ENCODE results near the gene CMTM1.

CMTM1 gene

GRCh38 chr16:66604376-66605176 lies 38.3 kb downstream of the CMTM1 start, which contains the start of gene CMTM3:
Gene CMTM3 (plus strand): TSS chr16:66604704. CDS start chr16:66604806, 102 bp downstream.
- H2AFZ ChIP-seq (ENCODE audit: low read length), result peak within 1 kb of the TSS; percentile 87
- peaks cover 6% of the 10 kb centered on the region for H3K27me3 ChIP-seq (ENCODE audit: insufficient read depth, low read length, poor library complexity, severe bottlenecking)
- TF ChIP-seq, protein P1, sequence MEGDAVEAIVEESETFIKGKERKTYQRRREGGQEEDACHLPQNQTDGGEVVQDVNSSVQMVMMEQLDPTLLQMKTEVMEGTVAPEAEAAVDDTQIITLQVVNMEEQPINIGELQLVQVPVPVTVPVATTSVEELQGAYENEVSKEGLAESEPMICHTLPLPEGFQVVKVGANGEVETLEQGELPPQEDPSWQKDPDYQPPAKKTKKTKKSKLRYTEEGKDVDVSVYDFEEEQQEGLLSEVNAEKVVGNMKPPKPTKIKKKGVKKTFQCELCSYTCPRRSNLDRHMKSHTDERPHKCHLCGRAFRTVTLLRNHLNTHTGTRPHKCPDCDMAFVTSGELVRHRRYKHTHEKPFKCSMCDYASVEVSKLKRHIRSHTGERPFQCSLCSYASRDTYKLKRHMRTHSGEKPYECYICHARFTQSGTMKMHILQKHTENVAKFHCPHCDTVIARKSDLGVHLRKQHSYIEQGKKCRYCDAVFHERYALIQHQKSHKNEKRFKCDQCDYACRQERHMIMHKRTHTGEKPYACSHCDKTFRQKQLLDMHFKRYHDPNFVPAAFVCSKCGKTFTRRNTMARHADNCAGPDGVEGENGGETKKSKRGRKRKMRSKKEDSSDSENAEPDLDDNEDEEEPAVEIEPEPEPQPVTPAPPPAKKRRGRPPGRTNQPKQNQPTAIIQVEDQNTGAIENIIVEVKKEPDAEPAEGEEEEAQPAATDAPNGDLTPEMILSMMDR (conservative IDR thresholded peaks at IDR 0.05; ENCODE audit: low read length), result peak; percentile 58
- no peak for TF ChIP-seq EZH2phosphoT487 (IDR thresholded peaks at IDR 0.05; ENCODE audit: borderline replicate concordance)
- H3F3A ChIP-seq (ENCODE audit: low read depth), result peaks cover 3% of the 10 kb centered on the region; the same call in 1 of the 2 replicates
- peaks cover 44% of the 10 kb centered on the region for H3K4me1 ChIP-seq (ENCODE audit: insufficient read depth, low read length, poor library complexity, severe bottlenecking)
- H3K79me2 ChIP-seq (ENCODE audit: insufficient read depth, low read length), result peaks cover 45% of the 10 kb centered on the region
- peaks cover 46% of the 10 kb centered on the region for H4K20me1 ChIP-seq (ENCODE audit: insufficient read depth, low read length, poor library complexity, severe bottlenecking)
- H3K9me3 ChIP-seq (ENCODE audit: insufficient read depth, low read depth, low read length), result peaks cover 6% of the 10 kb centered on the region; the same call in 1 of the 2 replicates
- peak within 1 kb of the TSS; percentile 93 for H3K9ac ChIP-seq (ENCODE audit: low read depth, low read length, poor library complexity, severe bottlenecking)
- H3K4me2 ChIP-seq (ENCODE audit: low read depth, low read length, poor library complexity, severe bottlenecking), result peak within 1 kb of the TSS; percentile 94
- peak within 1 kb of the TSS; percentile 89 for H3K4me3 ChIP-seq (ENCODE audit: low read length, poor library complexity, severe bottlenecking)
- peaks cover 4% of the 10 kb centered on the region; the same call in 1 of the 2 replicates for H3K36me3 ChIP-seq (ENCODE audit: insufficient read depth, low read length)
- no peaks in the 10 kb centered on the region for H3K9me2 ChIP-seq (replicated peaks; ENCODE audit: low read depth, low read length)

DNA sequence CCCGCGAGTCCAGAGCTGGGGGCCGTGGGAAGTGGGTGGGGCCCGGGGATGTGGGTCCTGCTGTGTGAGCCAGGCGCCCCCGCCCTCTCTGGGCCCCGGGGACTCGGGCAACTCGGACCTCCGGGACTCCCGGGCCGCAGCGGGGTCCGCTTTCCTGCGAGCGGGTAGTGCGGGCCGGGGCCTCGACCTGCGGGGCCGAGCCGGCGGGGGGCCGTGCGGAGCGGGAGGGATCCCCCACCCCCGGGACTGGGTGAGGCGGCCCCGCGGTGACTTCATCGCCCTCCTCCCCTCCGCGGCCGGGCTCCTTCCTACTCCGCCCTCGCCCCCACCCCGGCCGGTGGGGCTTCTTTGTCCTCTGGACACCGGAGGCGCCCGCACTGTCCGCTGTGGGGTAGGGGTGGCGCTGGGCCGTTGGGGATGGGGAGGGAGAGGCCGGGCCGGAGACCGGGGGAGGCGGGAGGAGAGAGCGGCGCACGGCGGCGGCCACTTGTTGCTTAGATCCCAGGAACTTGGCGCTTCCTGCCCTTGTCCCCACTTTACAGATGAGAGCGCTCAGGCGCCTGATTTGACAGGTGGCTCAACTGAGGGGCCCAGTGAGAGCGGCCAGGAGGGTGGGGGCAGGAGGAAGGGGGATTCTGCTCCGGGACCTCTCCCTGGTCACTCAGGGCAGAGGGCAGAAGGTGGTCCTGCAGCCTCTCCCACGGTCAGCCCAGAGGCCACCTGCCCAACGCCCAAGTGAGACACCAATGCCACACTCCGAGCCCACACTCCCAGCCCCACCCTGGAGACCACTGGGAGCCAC lies 39.1 kb downstream of the CMTM1 start:
- Histone ChIP-seq H3F3A (ENCODE audit: low read depth) (peaks cover 3% of the 10 kb centered on the region; the same call in 1 of the 2 replicates), H3K9ac (ENCODE audit: low read depth, low read length, poor library complexity, severe bottlenecking) (peak overlapping the region; percentile 93)

More for the DNA sequence above, 39.1 kb downstream of the CMTM1 start:
- H3K4me1 ChIP-seq (ENCODE audit: insufficient read depth, low read length, poor library complexity, severe bottlenecking), result peaks cover 46% of the 10 kb centered on the region
- H3K9me2 ChIP-seq (replicated peaks; ENCODE audit: low read depth, low read length), result no peaks in the 10 kb centered on the region
- H3K4me3 ChIP-seq (ENCODE audit: low read length, poor library complexity, severe bottlenecking), result peak overlapping the region; percentile 89
- peak overlapping the region; percentile 94 for H3K4me2 ChIP-seq (ENCODE audit: low read depth, low read length, poor library complexity, severe bottlenecking)
- H3K79me2 ChIP-seq (ENCODE audit: insufficient read depth, low read length), result peaks cover 53% of the 10 kb centered on the region
- H2AFZ ChIP-seq (ENCODE audit: low read length), result peak overlapping the region; percentile 48; the same call in 1 of the 2 replicates
- H3K27me3 ChIP-seq (ENCODE audit: insufficient read depth, low read length, poor library complexity, severe bottlenecking), result peaks cover 6% of the 10 kb centered on the region
- peaks cover 54% of the 10 kb centered on the region for H4K20me1 ChIP-seq (ENCODE audit: insufficient read depth, low read length, poor library complexity, severe bottlenecking)
- peaks cover 6% of the 10 kb centered on the region; the same call in 1 of the 2 replicates for H3K9me3 ChIP-seq (ENCODE audit: insufficient read depth, low read depth, low read length)
- TF ChIP-seq EZH2phosphoT487 (IDR thresholded peaks at IDR 0.05; ENCODE audit: borderline replicate concordance), result no peak
- TF ChIP-seq, protein P1 (conservative IDR thresholded peaks at IDR 0.05; ENCODE audit: low read length), result no peak
- peaks cover 12% of the 10 kb centered on the region; the same call in 1 of the 2 replicates for H3K36me3 ChIP-seq (ENCODE audit: insufficient read depth, low read length)
